Chondrocyte (in vitro differentiated cells): ENCODE results near the gene TMEM120B. TPM values are rescaled to one million over a fixed set of nuclear protein-coding genes. Genes with fewer than 3 reads are reported as not detected.

Experiments used
- DNase-seq: peaks from one replicate; pipeline ENCODE4 v3.0.0; 2021; ENCODE audit warnings: mixed read lengths, low spot score
- H3K27ac Mint-ChIP-seq: one replicate; pipeline ENCODE4 v1.8.0; 2021; ENCODE audit warnings: mild to moderate bottlenecking, moderate library complexity, mixed read lengths; ENCODE audit not compliant: unreplicated experiment
- H3K27me3 Mint-ChIP-seq: 2 replicates; pipeline ENCODE4 v1.8.0; 2021; ENCODE audit warnings: low read depth, mixed read lengths
- H3K36me3 Mint-ChIP-seq: 2 replicates; pipeline ENCODE4 v1.8.0; 2021; ENCODE audit warnings: low read depth, mixed read lengths
- H3K4me1 Mint-ChIP-seq: 2 replicates; pipeline ENCODE4 v1.8.0; 2021; ENCODE audit warnings: low read depth, mild to moderate bottlenecking, mixed read lengths
- H3K4me3 Mint-ChIP-seq: one replicate; pipeline ENCODE4 v1.8.0; 2021; ENCODE audit warnings: mild to moderate bottlenecking, moderate library complexity, mixed read lengths; ENCODE audit not compliant: unreplicated experiment
- H3K9me3 Mint-ChIP-seq: 2 replicates; pipeline ENCODE4 v1.8.0; 2021; ENCODE audit warnings: low read depth, mixed read lengths
- CTCF ChIP-seq: fragments of 200-600 bp; sonication (generic); IDR thresholded peaks from 2 replicates; pipeline ENCODE4 v1.5.0; 2021; ENCODE audit warnings: antibody characterized with exemption, mild to moderate bottlenecking, moderate library complexity
- total RNA-seq: library from RNA; stranded (reverse); gene quantifications from 3 replicates; pipeline ENCODE4 v1.2.1, GENCODE V29; 2021

The TMEM120B gene
- total RNA-seq, 1 donor from 2014 or later = 15.3 TPM

GRCh38 chr12:121769831-121770301 lies 57.3 kb downstream of the TMEM120B start:
- H3K9me3 Mint-ChIP-seq = no peaks in the 10 kb centered on the region

GRCh38 chr12:121770388-121770787 lies 57.8 kb downstream of the TMEM120B start:
- Mint-ChIP-seq H3K4me3 (no peak overlapping the region), H3K36me3 (no peaks in the 10 kb centered on the region), H3K27me3 (no peaks in the 10 kb centered on the region), H3K9me3 (no peaks in the 10 kb centered on the region), H3K4me1 (peaks cover 27% of the 10 kb centered on the region), H3K27ac (no peak overlapping the region)
- no peak for DNase-seq
- TF ChIP-seq CTCF = no peak

More at GRCh38 chr12:121769831-121770301, 57.3 kb downstream of the TMEM120B start:
- no peak for DNase-seq
- no peak for TF ChIP-seq CTCF
- Mint-ChIP-seq H3K4me1 (peaks cover 28% of the 10 kb centered on the region), H3K27ac (no peak overlapping the region), H3K36me3 (no peaks in the 10 kb centered on the region), H3K27me3 (no peaks in the 10 kb centered on the region), H3K4me3 (no peak overlapping the region)

GRCh38 chr12:121770813-121771625 lies 58.5 kb downstream of the TMEM120B start:
- Mint-ChIP-seq H3K4me1 (peaks cover 23% of the 10 kb centered on the region), H3K4me3 (no peak overlapping the region), H3K27ac (no peak overlapping the region), H3K27me3 (no peaks in the 10 kb centered on the region), H3K9me3 (no peaks in the 10 kb centered on the region), H3K36me3 (no peaks in the 10 kb centered on the region)
- no peak for DNase-seq
- TF ChIP-seq CTCF = no peak

GRCh38 chr12:121773011-121773777 lies 60.6 kb downstream of the TMEM120B start:
- DNase-seq = no peak
- H3K27ac Mint-ChIP-seq = peak overlapping the region; percentile 17
- H3K4me1 Mint-ChIP-seq = peaks cover 13% of the 10 kb centered on the region

More at GRCh38 chr12:121773011-121773777, 60.6 kb downstream of the TMEM120B start:
- Mint-ChIP-seq H3K9me3 (no peaks in the 10 kb centered on the region), H3K36me3 (no peaks in the 10 kb centered on the region), H3K27me3 (no peaks in the 10 kb centered on the region), H3K4me3 (no peak overlapping the region)
- TF ChIP-seq CTCF = peak; percentile 91
